ENCODE measurements around the gene DNAJB1.
"Not testable (repeated sequence)": the region's sequence is repeated elsewhere in the genome, so short reads cannot be mapped to it uniquely, and the experiment has no call there.

DNAJB1 gene

GRCh38 chr19:14516048-14516534, 2.1 kb downstream of the DNAJB1 start:
- Histone ChIP-seq H3K4me1 (ENCODE audit: insufficient read depth, low read length) (peaks cover 10% of the 10 kb centered on the region), H3K9me3 (ENCODE audit: insufficient read depth, low read depth, low read length) (no peaks in the 10 kb centered on the region), H3K27me3 (ENCODE audit: insufficient read depth, low read length) (no peaks in the 10 kb centered on the region), H3K36me3 (ENCODE audit: insufficient read depth, low read depth, low read length) (peaks cover 33% of the 10 kb centered on the region), H3K27ac (ENCODE audit: low read length) (no peak overlapping the region), H3K4me3 (ENCODE audit: low read length) (peak overlapping the region; percentile 78), H3K9ac (ENCODE audit: low read depth, low read length) (no peak overlapping the region)

- no peak overlapping the region; the same call in 1 of the 2 replicates for H3K4me3 ChIP-seq (ENCODE audit: low read length)
- H3K9ac ChIP-seq (ENCODE audit: low read depth, low read length) = no peak overlapping the region
Measured at GRCh38 chr19:14515501-14516047, 2.6 kb downstream of the DNAJB1 start.

GRCh38 chr19:14514215-14514863, 3.9 kb downstream of the DNAJB1 start:
- no peak overlapping the region for H3K9ac ChIP-seq (ENCODE audit: low read depth, low read length)
- H3K36me3 ChIP-seq (ENCODE audit: insufficient read depth, low read depth, low read length) = peaks cover 33% of the 10 kb centered on the region

More at GRCh38 chr19:14515501-14516047, 2.6 kb downstream of the DNAJB1 start:
- Histone ChIP-seq H3K27ac (ENCODE audit: low read length) (no peak overlapping the region), H3K4me1 (ENCODE audit: insufficient read depth, low read length) (peaks cover 10% of the 10 kb centered on the region), H3K36me3 (ENCODE audit: insufficient read depth, low read depth, low read length) (peaks cover 33% of the 10 kb centered on the region), H3K27me3 (ENCODE audit: insufficient read depth, low read length) (no peaks in the 10 kb centered on the region), H3K9me3 (ENCODE audit: insufficient read depth, low read depth, low read length) (no peaks in the 10 kb centered on the region)

GRCh38 chr19:14512406-14512961, 5.7 kb downstream of the DNAJB1 start:
- Histone ChIP-seq H3K27ac (ENCODE audit: low read length) (no peak overlapping the region), H3K9ac (ENCODE audit: low read depth, low read length) (no peak overlapping the region), H3K36me3 (ENCODE audit: insufficient read depth, low read depth, low read length) (peaks cover 33% of the 10 kb centered on the region), H3K9me3 (ENCODE audit: insufficient read depth, low read depth, low read length) (no peaks in the 10 kb centered on the region), H3K27me3 (ENCODE audit: insufficient read depth, low read length) (no peaks in the 10 kb centered on the region), H3K4me1 (ENCODE audit: insufficient read depth, low read length) (peaks cover 10% of the 10 kb centered on the region), H3K4me3 (ENCODE audit: low read length) (no peak overlapping the region)

More at GRCh38 chr19:14514215-14514863, 3.9 kb downstream of the DNAJB1 start:
- H3K9me3 ChIP-seq (ENCODE audit: insufficient read depth, low read depth, low read length) = no peaks in the 10 kb centered on the region
- no peak overlapping the region for H3K27ac ChIP-seq (ENCODE audit: low read length)
- H3K4me3 ChIP-seq (ENCODE audit: low read length) = no peak overlapping the region
- peaks cover 10% of the 10 kb centered on the region for H3K4me1 ChIP-seq (ENCODE audit: insufficient read depth, low read length)
- H3K27me3 ChIP-seq (ENCODE audit: insufficient read depth, low read length) = no peaks in the 10 kb centered on the region

- peaks cover 25% of the 10 kb centered on the region for H3K36me3 ChIP-seq (ENCODE audit: insufficient read depth, low read depth, low read length)
- H3K9ac ChIP-seq (ENCODE audit: low read depth, low read length) = no peak overlapping the region; the same call in 1 of the 2 replicates
- no peak overlapping the region for H3K27ac ChIP-seq (ENCODE audit: low read length)
- 0 out of 2 replicates have a peak, but pooled peaks cover 2% of the 10 kb centered on the region for H3K4me1 ChIP-seq (ENCODE audit: insufficient read depth, low read length)
- no peak overlapping the region for H3K4me3 ChIP-seq (ENCODE audit: low read length)
- H3K9me3 ChIP-seq (ENCODE audit: insufficient read depth, low read depth, low read length) = no peaks in the 10 kb centered on the region
- H3K27me3 ChIP-seq (ENCODE audit: insufficient read depth, low read length) = no peaks in the 10 kb centered on the region
Measured at GRCh38 chr19:14511229-14511593, 7.0 kb downstream of the DNAJB1 start.

- no peak overlapping the region for H3K4me3 ChIP-seq (ENCODE audit: low read length)
- H3K4me1 ChIP-seq (ENCODE audit: insufficient read depth, low read length) = no peaks in the 10 kb centered on the region
- H3K36me3 ChIP-seq (ENCODE audit: insufficient read depth, low read depth, low read length) = peaks cover 18% of the 10 kb centered on the region
- H3K9me3 ChIP-seq (ENCODE audit: insufficient read depth, low read depth, low read length) = no peaks in the 10 kb centered on the region
- H3K27me3 ChIP-seq (ENCODE audit: insufficient read depth, low read length) = no peaks in the 10 kb centered on the region
- H3K9ac ChIP-seq (ENCODE audit: low read depth, low read length) = no peak overlapping the region
- no peak overlapping the region for H3K27ac ChIP-seq (ENCODE audit: low read length)
Measured at GRCh38 chr19:14510311-14511228, 7.6 kb downstream of the DNAJB1 start.

- Histone ChIP-seq H3K36me3 (ENCODE audit: insufficient read depth, low read depth, low read length) (no peaks in the 10 kb centered on the region), H3K9ac (ENCODE audit: low read depth, low read length) (no peak overlapping the region), H3K27ac (ENCODE audit: low read length) (no peak overlapping the region), H3K4me3 (ENCODE audit: low read length) (no peak overlapping the region), H3K4me1 (ENCODE audit: insufficient read depth, low read length) (no peaks in the 10 kb centered on the region), H3K9me3 (ENCODE audit: insufficient read depth, low read depth, low read length) (no peaks in the 10 kb centered on the region), H3K27me3 (ENCODE audit: insufficient read depth, low read length) (no peaks in the 10 kb centered on the region)
Measured at GRCh38 chr19:14507704-14508542, 10.3 kb downstream of the DNAJB1 start.

- Histone ChIP-seq H3K4me1 (ENCODE audit: insufficient read depth, low read length) (no peaks in the 10 kb centered on the region), H3K9me3 (ENCODE audit: insufficient read depth, low read depth, low read length) (no peaks in the 10 kb centered on the region), H3K4me3 (ENCODE audit: low read length) (no peak overlapping the region), H3K27me3 (ENCODE audit: insufficient read depth, low read length) (no peaks in the 10 kb centered on the region), H3K36me3 (ENCODE audit: insufficient read depth, low read depth, low read length) (no peaks in the 10 kb centered on the region), H3K9ac (ENCODE audit: low read depth, low read length) (no peak overlapping the region), H3K27ac (ENCODE audit: low read length) (no peak overlapping the region)
Measured at GRCh38 chr19:14505488-14506239, 12.5 kb downstream of the DNAJB1 start.

GRCh38 chr19:14504575-14504974, 13.6 kb downstream of the DNAJB1 start:
- not testable (repeated sequence) for H3K27ac ChIP-seq (ENCODE audit: low read length); H3K9me3 ChIP-seq (ENCODE audit: insufficient read depth, low read depth, low read length); H3K4me1 ChIP-seq (ENCODE audit: insufficient read depth, low read length); H3K4me3 ChIP-seq (ENCODE audit: low read length); H3K9ac ChIP-seq (ENCODE audit: low read depth, low read length); H3K27me3 ChIP-seq (ENCODE audit: insufficient read depth, low read length); H3K36me3 ChIP-seq (ENCODE audit: insufficient read depth, low read depth, low read length)

- Histone ChIP-seq H3K27me3 (ENCODE audit: insufficient read depth, low read length) (no peaks in the 10 kb centered on the region), H3K4me3 (ENCODE audit: low read length) (no peak overlapping the region), H3K9ac (ENCODE audit: low read depth, low read length) (no peak overlapping the region), H3K27ac (ENCODE audit: low read length) (no peak overlapping the region), H3K9me3 (ENCODE audit: insufficient read depth, low read depth, low read length) (no peaks in the 10 kb centered on the region), H3K4me1 (ENCODE audit: insufficient read depth, low read length) (no peaks in the 10 kb centered on the region), H3K36me3 (ENCODE audit: insufficient read depth, low read depth, low read length) (no peaks in the 10 kb centered on the region)
Measured at GRCh38 chr19:14503285-14503684, 14.9 kb downstream of the DNAJB1 start.
